CD14-positive monocyte (primary cell): ENCODE data around the gene HENMT1. TPM values are rescaled to one million over a fixed set of nuclear protein-coding genes. Genes with fewer than 3 reads are reported as not detected.

Experiments
- DNase-seq, 3 donors: peaks; one replicate each; pipeline ENCODE4 v3.0.0-alpha.2; 2011 to 2022
- H2AFZ ChIP-seq: 2 replicates; pipeline ENCODE4 v1.6.0; 2012; ENCODE audit warnings: mild to moderate bottlenecking, low read depth, low read length, inconsistent platforms; ENCODE audit not compliant: insufficient read depth, poor library complexity, severe bottlenecking
- H3K27ac ChIP-seq, 2 donors: 1 replicate in 1 of 2; 2 replicates in 1 of 2; pipeline ENCODE4 v1.5.1; 2012 to 2013; ENCODE audit warnings: low read length in 2 of 2, control low read depth in 1 of 2, inconsistent platforms in 1 of 2, low read depth in 1 of 2, mild to moderate bottlenecking in 1 of 2
- H3K27me3 ChIP-seq, 2 donors: one replicate each; pipeline versions ENCODE4 v1.6.0 to v1.6.1; 2011 to 2013; ENCODE audit warnings: low read length in 2 of 2; ENCODE audit not compliant: control insufficient read depth in 2 of 2, insufficient read depth in 2 of 2
- H3K36me3 ChIP-seq, 2 donors: replicated peaks in 1 of 2; 1 replicate in 1 of 2; 2 replicates in 1 of 2; pipeline versions ENCODE4 v1.5.1 to v1.6.1; 2012 to 2013; ENCODE audit warnings: low read length in 2 of 2, control low read depth in 1 of 2, inconsistent platforms in 1 of 2, mild to moderate bottlenecking in 1 of 2; ENCODE audit not compliant: insufficient read depth in 2 of 2, control insufficient read depth in 1 of 2
- H3K4me1 ChIP-seq, 2 donors: 1 replicate in 1 of 2; 2 replicates in 1 of 2; pipeline versions ENCODE4 v1.5.1 to v1.6.1; 2012 to 2013; ENCODE audit warnings: low read length in 2 of 2, control low read depth in 1 of 2, inconsistent platforms in 1 of 2, mild to moderate bottlenecking in 1 of 2, moderate library complexity in 1 of 2; ENCODE audit not compliant: insufficient read depth in 2 of 2, control insufficient read depth in 1 of 2
- H3K4me2 ChIP-seq: replicated peaks from 2 replicates; pipeline ENCODE3; 2012; ENCODE audit warnings: low read length, moderate library complexity, mild to moderate bottlenecking; ENCODE audit not compliant: poor library complexity, severe bottlenecking; ENCODE audit errors: extremely low read depth
- H3K4me3 ChIP-seq, 3 experiments: fragments of 200-600 bp in 1 of 3; sonication (generic) in 1 of 3; replicated peaks in 1 of 3; 1 replicate in 2 of 3; 2 replicates in 1 of 3; pipeline ENCODE4 v1.5.1; 2011 to 2013; ENCODE audit warnings: low read length in 3 of 3, mild to moderate bottlenecking in 3 of 3, control low read depth in 2 of 3, low read depth in 2 of 3, inconsistent platforms in 1 of 3, moderate library complexity in 1 of 3
- H3K79me2 ChIP-seq: 2 replicates; pipeline ENCODE4 v1.6.0; 2012; ENCODE audit warnings: mild to moderate bottlenecking, control low read depth, inconsistent platforms, low read length, moderate library complexity; ENCODE audit not compliant: insufficient read depth
- H3K9ac ChIP-seq: 2 replicates; pipeline ENCODE4 v1.6.0; 2017; ENCODE audit warnings: low read length, mild to moderate bottlenecking; ENCODE audit not compliant: insufficient read depth, poor library complexity, severe bottlenecking
- H3K9me3 ChIP-seq, 2 donors: replicated peaks in 1 of 2; 1 replicate in 1 of 2; 2 replicates in 1 of 2; pipeline versions ENCODE4 v1.5.1 to v1.6.1; 2012 to 2013; ENCODE audit warnings: low read length in 2 of 2, control low read depth in 1 of 2; ENCODE audit not compliant: control insufficient read depth in 1 of 2, insufficient read depth in 1 of 2
- H4K20me1 ChIP-seq: 2 replicates; pipeline ENCODE4 v1.6.0; 2012; ENCODE audit warnings: mild to moderate bottlenecking, low read length, control low read depth, moderate library complexity; ENCODE audit not compliant: insufficient read depth
- H3K27ac Mint-ChIP-seq, 7 donors: one replicate each; pipeline ENCODE4 v1.8.0; 2020; ENCODE audit warnings: mild to moderate bottlenecking in 7 of 7, mixed read lengths in 7 of 7, moderate library complexity in 6 of 7, inconsistent platforms in 2 of 7
- H3K27me3 Mint-ChIP-seq, 3 donors: one replicate each; pipeline ENCODE4 v1.8.0; 2021 to 2022; ENCODE audit warnings: low read depth in 3 of 3, mild to moderate bottlenecking in 3 of 3, mixed read lengths in 3 of 3, moderate library complexity in 3 of 3, inconsistent platforms in 1 of 3
- H3K36me3 Mint-ChIP-seq, 2 donors: one replicate each; pipeline ENCODE4 v1.8.0; 2020; ENCODE audit warnings: mixed read lengths in 2 of 2, inconsistent platforms in 1 of 2, mild to moderate bottlenecking in 1 of 2
- H3K4me1 Mint-ChIP-seq: one replicate; pipeline ENCODE4 v1.8.0; 2020; ENCODE audit warnings: mild to moderate bottlenecking, mixed read lengths
- H3K4me3 Mint-ChIP-seq, 2 donors: one replicate each; pipeline ENCODE4 v1.8.0; 2020; ENCODE audit warnings: mild to moderate bottlenecking in 2 of 2, mixed read lengths in 2 of 2, moderate library complexity in 1 of 2
- H3K9me3 Mint-ChIP-seq, 7 donors: one replicate each; pipeline ENCODE4 v1.8.0; 2020 to 2022; ENCODE audit warnings: mixed read lengths in 7 of 7, mild to moderate bottlenecking in 6 of 7, moderate library complexity in 6 of 7, inconsistent platforms in 2 of 7
- CTCF ChIP-seq: fragments of 200-600 bp; IDR thresholded peaks from one replicate; pipeline ENCODE4 v1.8.0; 2022; ENCODE audit warnings: antibody characterized with exemption, mild to moderate bottlenecking
- WGBS: methylation state at CpG from one replicate; pipeline ENCODE4 v1.1.5; 2013; ENCODE audit warnings: missing lambda C conversion rate; ENCODE audit not compliant: insufficient coverage; 5-methylcytosine and 5-hydroxymethylcytosine counted together
- intact Hi-C, 2 donors: fragments of 100-400 bp; cut with micrococcal nuclease; formaldehyde crosslinking; loops; one replicate each; pipeline versions ENCODE4 v1.15.0 to v1.15.1; 2023
- polyA plus RNA-seq, 3 donors: library from polyadenylated mRNA; depleted of rRNA in 1 of 3; unstranded in 2 of 3; stranded (reverse) in 1 of 3; fragments of 300-500 nt in 2 of 3; fragments of >200 nt in 1 of 3; fragmentation: Illumina TruSeq in 2 of 3; gene quantifications; 1 replicate in 2 of 3; 2 replicates in 1 of 3; pipeline ENCODE4 v1.2.3, GENCODE V29; 2012 to 2021

HENMT1 gene
- polyA plus RNA-seq, 3 donors: 10.5 to 14.5 (median 13.4) TPM

GRCh38 chr1:108634521-108634920 lies 26.4 kb downstream of the HENMT1 start:
- Mint-ChIP-seq H3K36me3 (peaks cover 54 to 83% of the 10 kb centered on the region in 2 donors), H3K9me3 (no peaks in the 10 kb centered on the region), H3K4me1 (no peaks in the 10 kb centered on the region), H3K4me3 (no peak overlapping the region), H3K27me3 (no peaks in the 10 kb centered on the region), H3K27ac (peak overlapping the region in 1 of 7 donors; percentile 75)
- H4K20me1 ChIP-seq: no peaks in the 10 kb centered on the region
- peaks cover 51 to 82% of the 10 kb centered on the region in 2 donors for H3K36me3 ChIP-seq
- no peak overlapping the region for H2AFZ ChIP-seq
- H3K9ac ChIP-seq: no peak overlapping the region
- H3K27ac ChIP-seq: no peak overlapping the region
- no peak for DNase-seq
- H3K79me2 ChIP-seq: no peaks in the 10 kb centered on the region
- intact Hi-C loops: no loop called here
- no peak overlapping the region for H3K4me3 ChIP-seq
- H3K4me2 ChIP-seq: no peak overlapping the region
- 100% methylated on average over 1 of the region's 3 CpGs for whole genome bisulfite sequencing
- H3K9me3 ChIP-seq: no peaks in the 10 kb centered on the region
- no peaks in the 10 kb centered on the region for H3K4me1 ChIP-seq
- H3K27me3 ChIP-seq: no peaks in the 10 kb centered on the region
- no peak for TF ChIP-seq CTCF

- Mint-ChIP-seq H3K27ac (no peak overlapping the region), H3K9me3 (no peaks in the 10 kb centered on the region), H3K4me3 (no peak overlapping the region), H3K36me3 (peaks cover 52 to 74% of the 10 kb centered on the region in 2 donors), H3K4me1 (no peaks in the 10 kb centered on the region), H3K27me3 (peaks cover 0 to 3% (median 0%) of the 10 kb centered on the region in 3 donors)
- no peaks in the 10 kb centered on the region for H3K27me3 ChIP-seq
- WGBS: no CpG with 5 or more reads among the region's 2 CpGs
- peaks cover 59 to 93% of the 10 kb centered on the region in 2 donors for H3K36me3 ChIP-seq
- H3K79me2 ChIP-seq: no peaks in the 10 kb centered on the region
- no peak overlapping the region for H3K9ac ChIP-seq
- no peaks in the 10 kb centered on the region for H3K9me3 ChIP-seq
- no peak overlapping the region for H3K4me2 ChIP-seq
- no peak overlapping the region for H3K27ac ChIP-seq
- no peak for TF ChIP-seq CTCF
- no peaks in the 10 kb centered on the region for H4K20me1 ChIP-seq
- no peaks in the 10 kb centered on the region for H3K4me1 ChIP-seq
- no peak for DNase-seq
- no peak overlapping the region for H3K4me3 ChIP-seq
- no peak overlapping the region for H2AFZ ChIP-seq
- intact Hi-C loops: no loop called here
Observed at GRCh38 chr1:108628665-108629064, 32.2 kb downstream of the HENMT1 start.
